Central memory CD4-positive, alpha-beta T cell (primary cell): ENCODE results near the gene MRPL41.
A peak's percentile ranks its signal among the peaks of the same experiment; 100 is the strongest.
"Not testable (repeated sequence)": the region's sequence is repeated elsewhere in the genome, so short reads cannot be mapped to it uniquely, and the experiment has no call there.

ENCODE experiments used
- DNase-seq: peaks from one replicate; pipeline ENCODE4 v3.0.0; 2022

Gene MRPL41

GRCh38 chr9:137553654-137554053, 2.0 kb downstream of the MRPL41 start:
- not testable (repeated sequence) for DNase-seq

DNA sequence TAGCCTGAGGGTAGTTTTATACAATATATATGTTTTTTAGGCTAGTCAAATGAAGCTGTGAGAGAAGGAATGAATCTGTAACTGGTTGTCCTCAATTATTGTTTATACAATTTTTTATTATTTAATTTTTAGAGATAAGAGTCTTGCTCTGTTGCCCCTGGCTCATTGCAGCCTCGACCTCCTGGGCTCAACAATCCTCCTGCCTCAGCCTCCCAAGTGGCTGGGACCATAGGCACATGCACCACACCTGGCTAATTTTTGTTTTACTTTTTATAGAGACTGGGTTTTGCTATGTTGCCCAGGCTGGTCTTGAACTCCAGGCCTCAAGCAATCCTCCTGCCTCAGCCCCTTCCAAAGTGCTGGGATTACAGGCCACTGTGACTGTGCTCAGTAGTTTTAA, 2.7 kb downstream of the MRPL41 start:
- DNase-seq, result no peak

DNA sequence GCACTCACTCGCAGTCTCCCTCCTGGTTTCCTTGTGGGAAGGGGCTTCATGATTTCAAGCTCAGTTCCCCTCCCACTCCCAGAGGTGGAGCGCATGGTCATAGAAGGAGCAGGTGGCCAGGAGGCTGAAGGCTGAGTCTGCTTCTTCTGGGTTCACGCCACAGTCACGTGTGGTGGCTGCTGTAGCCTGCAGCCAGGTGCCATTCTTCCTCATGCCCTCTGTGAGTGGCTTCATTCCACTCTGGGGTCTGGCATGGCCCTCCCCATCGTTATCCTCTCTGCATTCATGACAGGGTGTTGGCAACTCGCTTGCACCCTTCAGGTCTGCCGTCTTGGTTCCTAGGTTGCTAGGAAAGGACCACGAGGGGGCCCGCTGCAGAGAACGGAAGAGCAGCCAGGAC, 3.5 kb downstream of the MRPL41 start:
- no peak for DNase-seq

DNA sequence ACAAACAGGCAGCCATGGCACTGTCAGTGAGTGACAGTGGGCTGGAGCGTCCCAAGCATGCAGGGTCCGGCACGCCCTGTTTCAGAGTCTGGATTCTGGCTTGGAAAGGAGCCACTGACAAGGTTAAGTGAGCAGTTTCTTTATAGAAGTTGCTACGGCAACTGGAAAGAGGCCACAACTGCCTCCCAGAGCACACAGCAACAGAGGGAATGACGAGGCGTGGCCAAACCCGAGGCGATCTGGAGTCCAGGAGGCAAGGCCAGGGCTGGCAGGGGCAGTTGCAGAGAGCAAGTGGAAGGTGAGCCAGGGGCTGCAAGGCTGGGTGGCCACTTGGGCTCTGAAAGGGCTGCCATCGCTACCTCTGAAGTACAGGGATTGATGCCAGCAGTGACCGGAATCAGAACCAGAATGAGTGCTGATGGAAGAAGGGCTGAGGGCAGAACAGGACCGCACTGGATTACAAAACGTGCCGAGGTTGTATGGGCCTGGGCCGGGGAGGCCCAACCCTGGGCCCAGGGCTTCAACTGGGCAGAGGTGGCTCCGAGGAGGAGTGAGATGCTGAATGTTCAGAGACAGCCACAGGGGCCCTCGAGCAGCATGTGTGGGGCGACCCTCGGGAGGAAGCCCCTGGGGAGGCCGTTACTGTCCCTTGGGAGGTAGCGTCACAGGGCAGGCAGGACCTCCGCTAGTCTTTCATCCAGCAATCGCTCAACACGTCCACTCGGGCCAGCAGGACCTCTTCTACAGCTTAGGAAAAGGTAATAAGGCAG, 4.6 kb downstream of the MRPL41 start:
- DNase-seq, result no peak

- DNase-seq, result no peak
These were observed 6.4 kb downstream of the MRPL41 start for GRCh38 chr9:137558127-137558526.

GRCh38 chr9:137564134-137564533, 12.5 kb downstream of the MRPL41 start:
- DNase-seq, result no peak

GRCh38 chr9:137564817-137565411, 13.2 kb downstream of the MRPL41 start:
- DNase-seq, result no peak

- not testable (repeated sequence) for DNase-seq
These were observed 16.8 kb downstream of the MRPL41 start for GRCh38 chr9:137568445-137568844.

DNA sequence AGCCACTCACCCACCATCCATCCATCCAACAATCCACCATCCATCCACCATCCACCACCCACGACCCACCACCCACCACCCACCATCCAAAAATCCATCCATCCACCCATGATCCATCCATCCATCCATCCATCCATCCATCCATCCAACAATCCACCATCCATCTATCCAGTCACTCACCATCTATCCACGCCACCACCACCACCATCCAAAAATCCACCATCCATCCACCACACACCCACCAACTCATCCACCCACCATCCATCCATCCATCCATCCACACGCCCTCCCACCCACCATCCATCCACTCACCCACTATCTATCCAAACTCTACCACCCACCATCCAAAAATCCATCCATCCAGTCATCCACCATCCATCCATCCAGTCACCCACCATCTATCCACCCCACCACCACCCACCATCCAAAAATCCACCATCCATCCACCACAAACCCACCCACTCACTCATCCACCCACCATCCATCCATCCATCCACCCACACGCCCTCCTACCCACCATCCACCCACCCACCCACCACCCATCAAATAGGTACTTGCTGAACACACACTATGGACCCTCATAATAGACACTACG, 18.0 kb downstream of the MRPL41 start:
- DNase-seq, result no peak

DNA sequence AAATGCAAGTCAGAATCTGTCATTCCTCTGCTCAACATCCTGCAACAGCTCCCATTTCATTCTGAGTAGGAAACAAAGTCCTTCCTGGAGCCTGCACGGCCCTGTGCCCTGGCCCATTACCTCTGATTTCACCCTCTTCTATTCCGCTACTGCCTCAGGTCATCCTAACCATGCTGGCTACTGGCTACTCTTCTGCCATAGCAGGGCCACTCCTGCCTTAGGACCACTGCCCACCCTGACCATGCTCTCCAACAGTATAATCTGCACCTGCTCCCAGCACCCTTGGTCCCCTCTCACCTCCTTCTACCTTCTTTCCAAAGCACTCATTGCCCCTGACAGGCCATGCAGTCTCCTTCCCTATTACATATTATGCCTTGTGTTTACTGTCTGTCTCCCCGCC, 18.9 kb downstream of the MRPL41 start:
- no peak for DNase-seq

DNA sequence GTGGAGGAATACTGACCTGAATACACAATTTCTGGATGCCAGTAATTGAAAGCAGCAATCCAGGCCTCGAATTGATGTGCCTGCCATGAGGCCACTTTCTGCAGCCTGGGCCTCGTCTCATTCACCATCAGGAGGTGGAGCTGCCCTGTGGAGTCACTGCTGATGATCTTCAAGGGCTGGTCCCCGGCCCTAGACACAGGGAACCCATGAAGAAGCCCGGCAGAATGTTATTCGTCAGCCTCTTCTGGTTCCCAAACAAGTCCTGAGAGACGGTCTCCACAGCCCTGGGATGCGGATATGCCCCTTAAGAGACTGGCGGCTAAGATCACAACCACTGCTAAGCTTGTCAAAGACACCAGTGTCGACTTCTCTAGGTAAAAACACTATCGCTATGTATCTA, 22.5 kb downstream of the MRPL41 start:
- DNase-seq, result no peak

- no peak for DNase-seq
These were observed 23.7 kb downstream of the MRPL41 start for GRCh38 chr9:137575364-137575715.

GRCh38 chr9:137575716-137576411, 24.2 kb downstream of the MRPL41 start:
- DNase-seq, result no peak

GRCh38 chr9:137578518-137579258, 27.0 kb downstream of the MRPL41 start, which contains the start of gene DPH7:
TSS of gene DPH7 (minus strand) at chr9:137578925. CDS start at chr9:137578777, 148 bp downstream.
- DNase-seq, result peak; percentile 89

GRCh38 chr9:137579259-137579604, 27.6 kb downstream of the MRPL41 start:
- DNase-seq, result no peak

- no peak for DNase-seq
These were observed 28.7 kb downstream of the MRPL41 start for GRCh38 chr9:137580209-137580953.

- DNase-seq, result no peak
These were observed 29.3 kb downstream of the MRPL41 start for GRCh38 chr9:137580954-137581322.

GRCh38 chr9:137581361-137582285, 29.9 kb downstream of the MRPL41 start:
- no peak for DNase-seq

GRCh38 chr9:137582286-137582860, 30.7 kb downstream of the MRPL41 start:
- no peak for DNase-seq

- DNase-seq, result no peak
These were observed 31.7 kb downstream of the MRPL41 start for GRCh38 chr9:137583347-137583746.

DNA sequence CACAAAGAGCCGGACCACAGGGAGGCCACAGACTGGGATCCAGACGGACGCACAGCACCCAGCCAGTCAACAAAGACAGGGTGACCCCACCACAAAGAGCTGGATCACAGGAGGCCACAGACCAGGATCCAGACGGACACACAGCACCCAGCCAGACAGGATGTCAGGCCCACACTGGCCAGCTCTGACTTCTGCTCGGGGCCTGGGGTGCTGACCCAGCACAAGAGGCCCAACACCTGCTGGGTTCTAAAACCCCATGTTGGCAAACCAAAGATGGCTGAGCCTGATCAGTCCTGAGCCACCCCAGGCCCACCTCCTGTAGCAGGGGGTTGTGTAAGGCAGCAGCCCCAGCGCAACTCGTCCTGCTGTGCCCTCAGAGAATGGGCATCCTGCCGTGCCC, 32.3 kb downstream of the MRPL41 start:
- no peak for DNase-seq
